ENCODE measurements around the gene MYCN. TPM values are rescaled to one million over a fixed set of nuclear protein-coding genes. Genes with fewer than 3 reads are reported as not detected.

MYCN gene
- total and polyA plus RNA-seq, 2 of the 4 experiments (the other 2 are of a cell fraction) = not detected

DNA sequence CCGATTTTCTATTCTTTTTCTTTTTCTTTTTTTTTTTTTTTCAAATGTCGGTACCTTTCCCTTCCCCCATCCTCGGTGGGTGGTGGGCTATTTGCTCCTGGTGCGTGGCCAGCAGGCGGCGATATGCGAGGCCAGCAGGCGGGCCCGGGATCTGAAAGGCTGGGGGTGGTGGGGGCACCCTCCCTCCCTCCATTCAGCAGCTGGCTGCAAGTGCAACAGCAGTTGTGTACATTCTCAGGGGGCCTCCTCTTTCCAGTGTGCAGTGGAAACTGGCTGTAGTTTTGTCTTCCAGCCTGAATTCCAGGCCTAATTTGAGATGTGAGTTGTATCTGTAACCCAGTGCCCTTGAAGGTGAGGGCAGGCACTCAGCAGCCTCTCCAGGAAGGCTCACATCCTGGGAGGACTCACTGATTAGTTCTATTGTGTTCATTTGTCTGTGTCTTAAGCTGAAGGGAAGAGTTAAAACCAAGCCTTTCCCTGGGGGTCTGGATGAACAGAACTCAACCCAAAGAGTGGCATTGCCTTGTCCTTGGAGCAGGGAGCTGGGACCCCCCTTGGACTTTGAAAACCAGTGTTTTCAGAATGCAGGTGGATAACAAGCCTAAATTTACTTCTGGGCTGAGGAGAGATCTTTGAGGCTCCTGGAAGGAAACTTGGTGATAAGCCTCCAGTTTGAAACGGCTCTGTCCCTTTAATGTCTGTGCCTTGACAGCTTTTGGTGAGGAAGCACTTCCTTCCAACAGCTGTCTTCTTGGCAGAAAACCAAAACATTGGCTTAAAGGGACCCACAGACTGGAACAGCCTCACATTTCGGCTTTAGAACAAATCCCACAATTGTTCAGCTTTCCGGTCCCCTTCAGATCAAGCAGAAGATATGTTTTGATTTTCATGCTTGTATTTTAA lies 3.3 kb downstream of the MYCN start:
- no peaks in the 10 kb centered on the region for H3K9me1 ChIP-seq (ENCODE audit: insufficient read depth, low read length)
- ChIA-PET CTCF (no interaction called here), POLR2A (ENCODE audit: unreplicated experiment) (no interaction called here)
- no peak for DNase-seq
- H3K4me2 ChIP-seq (ENCODE audit: low read depth, low read length) = no peak overlapping the region
- H2AK5ac ChIP-seq (ENCODE audit: low read depth, low read length) = no peak overlapping the region
- H4K8ac ChIP-seq (ENCODE audit: low read depth in 2 of 2, low read length in 2 of 2) = no peak overlapping the region
- H3K79me1 ChIP-seq (ENCODE audit: low read depth in 1 of 2, low read length in 2 of 2) = no peaks in the 10 kb centered on the region
- H2BK5ac ChIP-seq (ENCODE audit: low read depth, low read length, poor library complexity, severe bottlenecking) = no peak overlapping the region
- H4K91ac ChIP-seq (ENCODE audit: insufficient read depth, low read depth, low read length) = no peak overlapping the region
- no peak overlapping the region for H3K27ac ChIP-seq (ENCODE audit: insufficient read depth, low read length)
- no TSS peak for BruUV-seq (replicated peaks)
- H3K36me3 ChIP-seq (ENCODE audit: control insufficient read depth, insufficient read depth, low read length) = no peaks in the 10 kb centered on the region
- no peaks in the 10 kb centered on the region for H4K20me1 ChIP-seq (ENCODE audit: insufficient read depth, low read length)
- no peak overlapping the region for H3K23ac ChIP-seq (ENCODE audit: low read depth, low read length)
- H3K27me3 ChIP-seq (ENCODE audit: control insufficient read depth, insufficient read depth, low read length) = peaks cover 33% of the 10 kb centered on the region; the same call in 1 of the 2 replicates
- no peak overlapping the region for H2BK120ac ChIP-seq (ENCODE audit: low read depth, low read length)
- H2AFZ ChIP-seq (replicated peaks; ENCODE audit: low read length, poor library complexity) = no peak overlapping the region
- no peak overlapping the region for H3K4me3 ChIP-seq (ENCODE audit: insufficient read depth, low read depth, low read length)
- no peak overlapping the region for H2AK9ac ChIP-seq (replicated peaks; ENCODE audit: low read depth, low read length, poor library complexity)
- no peak overlapping the region for H3K9ac ChIP-seq (ENCODE audit: low read depth, low read length)
- H3K9me3 ChIP-seq (ENCODE audit: control insufficient read depth, insufficient read depth, low read length) = 0 out of 2 replicates have a peak, but pooled peaks cover 3% of the 10 kb centered on the region
- TF ChIP-seq, protein P1, sequence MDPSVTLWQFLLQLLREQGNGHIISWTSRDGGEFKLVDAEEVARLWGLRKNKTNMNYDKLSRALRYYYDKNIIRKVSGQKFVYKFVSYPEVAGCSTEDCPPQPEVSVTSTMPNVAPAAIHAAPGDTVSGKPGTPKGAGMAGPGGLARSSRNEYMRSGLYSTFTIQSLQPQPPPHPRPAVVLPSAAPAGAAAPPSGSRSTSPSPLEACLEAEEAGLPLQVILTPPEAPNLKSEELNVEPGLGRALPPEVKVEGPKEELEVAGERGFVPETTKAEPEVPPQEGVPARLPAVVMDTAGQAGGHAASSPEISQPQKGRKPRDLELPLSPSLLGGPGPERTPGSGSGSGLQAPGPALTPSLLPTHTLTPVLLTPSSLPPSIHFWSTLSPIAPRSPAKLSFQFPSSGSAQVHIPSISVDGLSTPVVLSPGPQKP (IDR thresholded peaks at IDR 0.05; ENCODE audit: borderline replicate concordance, low read depth, low read length) = no peak
- no peak for TF ChIP-seq MAFK (IDR thresholded peaks at IDR 0.05; ENCODE audit: low read depth, low read length)
- TF ChIP-seq RCOR1 (IDR thresholded peaks at IDR 0.05; ENCODE audit: insufficient replicate concordance, low read length) = no peak
- TF ChIP-seq RAD21 (IDR thresholded peaks at IDR 0.05; ENCODE audit: low read length) = no peak
- no peak for TF ChIP-seq RFX5 (IDR thresholded peaks at IDR 0.05; ENCODE audit: low read depth, low read length)
- TF ChIP-seq, protein P2, sequence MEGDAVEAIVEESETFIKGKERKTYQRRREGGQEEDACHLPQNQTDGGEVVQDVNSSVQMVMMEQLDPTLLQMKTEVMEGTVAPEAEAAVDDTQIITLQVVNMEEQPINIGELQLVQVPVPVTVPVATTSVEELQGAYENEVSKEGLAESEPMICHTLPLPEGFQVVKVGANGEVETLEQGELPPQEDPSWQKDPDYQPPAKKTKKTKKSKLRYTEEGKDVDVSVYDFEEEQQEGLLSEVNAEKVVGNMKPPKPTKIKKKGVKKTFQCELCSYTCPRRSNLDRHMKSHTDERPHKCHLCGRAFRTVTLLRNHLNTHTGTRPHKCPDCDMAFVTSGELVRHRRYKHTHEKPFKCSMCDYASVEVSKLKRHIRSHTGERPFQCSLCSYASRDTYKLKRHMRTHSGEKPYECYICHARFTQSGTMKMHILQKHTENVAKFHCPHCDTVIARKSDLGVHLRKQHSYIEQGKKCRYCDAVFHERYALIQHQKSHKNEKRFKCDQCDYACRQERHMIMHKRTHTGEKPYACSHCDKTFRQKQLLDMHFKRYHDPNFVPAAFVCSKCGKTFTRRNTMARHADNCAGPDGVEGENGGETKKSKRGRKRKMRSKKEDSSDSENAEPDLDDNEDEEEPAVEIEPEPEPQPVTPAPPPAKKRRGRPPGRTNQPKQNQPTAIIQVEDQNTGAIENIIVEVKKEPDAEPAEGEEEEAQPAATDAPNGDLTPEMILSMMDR (conservative IDR thresholded peaks at IDR 0.05; ENCODE audit: low read depth, low read length) = no peak
- no peak for TF ChIP-seq SMC3 (IDR thresholded peaks at IDR 0.05; ENCODE audit: low read depth, low read length)
- no peak for TF ChIP-seq CEBPB (IDR thresholded peaks at IDR 0.05; ENCODE audit: low read depth, low read length)
- TF ChIP-seq MAZ (IDR thresholded peaks at IDR 0.05; ENCODE audit: borderline replicate concordance, low read depth, low read length) = no peak
- TF ChIP-seq BHLHE40 (IDR thresholded peaks at IDR 0.05; ENCODE audit: low read depth, low read length) = no peak
- no peak for TF ChIP-seq FOS (IDR thresholded peaks at IDR 0.05; ENCODE audit: low read depth, low read length)
- intact Hi-C loops (cut with micrococcal nuclease) (no loop called here), dilution Hi-C loops (cut with HindIII; ENCODE audit: low sequenced_read_pairs, unreplicated experiment) (no loop called here), in situ Hi-C loops (cut with MboI; ENCODE audit: low sequenced_read_pairs) (no loop called here)
- H3K4me1 ChIP-seq (ENCODE audit: control insufficient read depth, insufficient read depth, low read length) = no peaks in the 10 kb centered on the region
- 0% methylated on average over 1 of the region's 12 CpGs; no CpG with 5 or more reads in 1 of the 2 experiments for WGBS, 2 experiments (ENCODE audit: extremely low coverage in 2 of 2, insufficient read length in 1 of 2)
- no peak overlapping the region for H3K4ac ChIP-seq (ENCODE audit: low read depth, low read length)
- no peak for ATAC-seq (ENCODE audit: low read depth)
- no peak overlapping the region for H4K5ac ChIP-seq (ENCODE audit: low read depth, low read length)
- H3K18ac ChIP-seq (ENCODE audit: low read depth, low read length) = no peak overlapping the region
- no peak overlapping the region for H2BK15ac ChIP-seq (ENCODE audit: low read depth, low read length)
- H3K56ac ChIP-seq (ENCODE audit: extremely low read depth, insufficient read depth, low read length) = no peak overlapping the region
- no peak overlapping the region for H2BK20ac ChIP-seq (ENCODE audit: low read depth, low read length)
- no peak overlapping the region for H3K14ac ChIP-seq (replicated peaks; ENCODE audit: low read depth, low read length)
